GM12865 (cell line): Measurements from ENCODE around the gene MDM4.
"Not testable (repeated sequence)": the region's sequence is repeated elsewhere in the genome, so short reads cannot be mapped to it uniquely, and the experiment has no call there.

Experiments
- DNase-seq: peaks from one replicate; pipeline ENCODE4 v3.0.0; 2010; ENCODE audit warnings: low read depth
- H3K4me3 ChIP-seq: 2 replicates; pipeline ENCODE4 v1.5.1; 2011; ENCODE audit warnings: mild to moderate bottlenecking, low read depth, low read length, control low read depth
- CTCF ChIP-seq: IDR thresholded peaks from 2 replicates; pipeline ENCODE4 v1.5.1; 2011; ENCODE audit warnings: low read length, control low read depth, low read depth, inconsistent platforms; ENCODE audit not compliant: insufficient read depth; ENCODE audit errors: missing control alignments

MDM4 gene

GRCh38 chr1:204549313-204549712 lies 33.1 kb downstream of the MDM4 start:
- TF ChIP-seq CTCF = no peak
- no peak overlapping the region for H3K4me3 ChIP-seq
- DNase-seq = no peak

- no peak for DNase-seq
- no peak overlapping the region for H3K4me3 ChIP-seq
- no peak for TF ChIP-seq CTCF
These were observed 34.7 kb downstream of the MDM4 start for GRCh38 chr1:204550926-204551325.

- H3K4me3 ChIP-seq = no peak overlapping the region
- DNase-seq = no peak
- no peak for TF ChIP-seq CTCF
These were observed 40.3 kb downstream of the MDM4 start for GRCh38 chr1:204556458-204557052.

- H3K4me3 ChIP-seq = no peak overlapping the region
- no peak for DNase-seq
- no peak for TF ChIP-seq CTCF
These were observed 42.3 kb downstream of the MDM4 start for GRCh38 chr1:204558467-204558866.

GRCh38 chr1:204560002-204560401 lies 43.8 kb downstream of the MDM4 start:
- not testable (repeated sequence) for H3K4me3 ChIP-seq, DNase-seq

GRCh38 chr1:204560590-204561150 lies 44.5 kb downstream of the MDM4 start:
- H3K4me3 ChIP-seq = no peak overlapping the region
- DNase-seq = no peak
- TF ChIP-seq CTCF = no peak

GRCh38 chr1:204562075-204562990 lies 46.1 kb downstream of the MDM4 start:
- H3K4me3 ChIP-seq = no peak overlapping the region
- no peak for DNase-seq
- no peak for TF ChIP-seq CTCF
